Activated CD8-positive, alpha-beta memory T cell treated with anti-CD3 and anti-CD28 coated beads for 48 hours (primary cell): ENCODE measurements around the gene NCR3LG1.
"Not testable (repeated sequence)": the region's sequence is repeated elsewhere in the genome, so short reads cannot be mapped to it uniquely, and the experiment has no call there.

Experiments used
- DNase-seq, 3 experiments: peaks; one replicate each; pipeline ENCODE4 v3.0.0-alpha.2; 2020; ENCODE audit warnings: low read depth in 2 of 3, low spot score in 2 of 3

NCR3LG1 gene

GRCh38 chr11:17410606-17411379, 59.2 kb downstream of the NCR3LG1 start:
- no peak for DNase-seq

DNA sequence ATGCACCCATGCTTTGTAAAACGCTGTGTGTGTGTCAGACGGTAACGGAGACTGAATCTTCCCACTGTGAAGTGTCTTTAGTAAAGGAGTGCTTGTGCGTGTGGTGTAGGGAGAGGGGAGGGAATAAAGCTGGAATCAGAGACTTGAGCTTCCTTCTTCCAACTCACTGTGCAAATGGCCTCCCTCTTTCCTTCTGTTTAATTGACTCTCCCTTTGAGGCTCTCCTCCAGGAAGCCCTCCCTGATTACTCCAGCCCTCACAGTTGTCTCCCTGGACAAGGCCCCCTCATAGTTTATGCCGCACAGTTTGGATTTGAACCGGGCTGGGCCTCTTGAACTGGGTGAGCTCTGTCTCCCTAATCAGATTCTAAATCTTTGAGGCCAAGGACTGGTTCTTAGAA, 59.8 kb downstream of the NCR3LG1 start:
- no peak for DNase-seq

DNA sequence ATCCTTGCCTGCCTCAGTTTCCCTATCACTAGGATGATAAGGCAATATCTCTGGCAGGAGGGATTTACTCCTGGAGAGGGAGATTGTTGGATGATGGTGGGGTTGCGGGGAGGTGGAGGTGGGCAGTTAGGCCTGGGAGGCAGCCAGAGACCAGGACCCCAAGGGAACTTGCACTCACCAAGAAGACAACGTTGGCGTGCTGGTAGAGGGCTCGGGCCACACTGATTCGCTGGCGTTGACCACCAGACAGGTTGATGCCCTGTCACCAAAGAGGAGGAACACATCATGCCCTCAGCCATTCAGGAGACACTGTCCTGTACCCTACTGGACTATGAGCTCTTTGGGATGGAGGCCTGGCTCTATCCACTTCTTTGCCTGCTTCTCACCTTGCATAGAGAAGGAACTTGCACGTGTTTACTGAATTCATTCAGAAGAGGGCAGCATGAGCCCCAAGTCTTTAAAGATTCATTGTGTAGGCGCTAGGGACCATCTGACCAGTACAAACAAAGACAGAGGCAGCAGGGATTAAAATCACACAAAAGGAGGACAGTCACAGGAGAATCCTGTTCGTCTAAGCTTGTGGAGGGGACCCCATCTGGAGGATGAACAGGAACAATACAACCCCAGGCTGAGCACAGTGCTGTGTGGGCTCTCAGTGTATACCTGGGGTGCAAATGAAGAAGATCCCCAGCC, 61.0 kb downstream of the NCR3LG1 start:
- DNase-seq: no peak

DNA sequence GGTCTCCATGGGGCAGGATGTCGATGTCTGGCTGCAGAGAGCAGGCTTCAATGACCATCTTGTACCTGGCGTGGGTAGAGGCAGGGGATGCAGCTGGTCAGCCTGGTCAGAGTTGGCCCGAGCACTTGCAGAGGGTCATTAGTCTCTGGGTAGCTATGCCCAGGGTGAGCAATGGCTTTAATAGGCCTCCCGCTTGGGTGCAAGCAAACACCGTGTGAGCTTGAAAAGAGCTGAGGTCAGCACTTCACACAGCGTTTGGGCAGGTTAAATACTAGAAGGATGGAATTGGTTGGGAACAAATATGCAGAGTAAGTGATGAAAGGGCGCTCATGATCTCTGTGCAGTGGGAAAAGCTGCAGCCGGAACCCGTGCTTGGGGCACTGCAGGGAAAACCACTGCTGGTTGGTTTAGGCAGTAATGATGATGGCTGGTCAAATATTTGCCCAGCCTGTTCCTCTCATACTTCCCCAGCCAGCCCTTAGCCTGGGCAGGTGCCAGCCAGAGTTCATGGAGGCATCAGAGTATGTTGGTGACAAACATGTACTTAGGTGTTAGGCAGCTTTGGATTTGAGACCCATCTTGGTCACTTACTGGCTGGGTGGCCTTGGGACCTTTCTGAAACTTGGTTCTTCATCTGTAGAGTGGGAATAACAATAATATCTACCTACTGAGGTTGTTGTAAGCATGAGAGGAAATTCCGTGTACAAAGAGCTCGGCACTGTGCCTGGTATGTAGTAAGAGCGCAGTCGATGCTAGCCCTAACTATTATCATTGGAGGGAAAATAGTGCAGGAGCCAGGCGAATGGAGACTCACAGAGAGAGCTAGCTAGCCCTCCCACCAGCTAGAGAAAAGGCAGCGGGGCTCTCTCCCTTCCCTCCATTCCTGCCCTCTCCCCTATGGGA, 62.1 kb downstream of the NCR3LG1 start:
- DNase-seq: no peak

GRCh38 chr11:17414317-17414737, 62.7 kb downstream of the NCR3LG1 start:
- DNase-seq: no peak

GRCh38 chr11:17414992-17415391, 63.4 kb downstream of the NCR3LG1 start:
- DNase-seq: no peak

DNA sequence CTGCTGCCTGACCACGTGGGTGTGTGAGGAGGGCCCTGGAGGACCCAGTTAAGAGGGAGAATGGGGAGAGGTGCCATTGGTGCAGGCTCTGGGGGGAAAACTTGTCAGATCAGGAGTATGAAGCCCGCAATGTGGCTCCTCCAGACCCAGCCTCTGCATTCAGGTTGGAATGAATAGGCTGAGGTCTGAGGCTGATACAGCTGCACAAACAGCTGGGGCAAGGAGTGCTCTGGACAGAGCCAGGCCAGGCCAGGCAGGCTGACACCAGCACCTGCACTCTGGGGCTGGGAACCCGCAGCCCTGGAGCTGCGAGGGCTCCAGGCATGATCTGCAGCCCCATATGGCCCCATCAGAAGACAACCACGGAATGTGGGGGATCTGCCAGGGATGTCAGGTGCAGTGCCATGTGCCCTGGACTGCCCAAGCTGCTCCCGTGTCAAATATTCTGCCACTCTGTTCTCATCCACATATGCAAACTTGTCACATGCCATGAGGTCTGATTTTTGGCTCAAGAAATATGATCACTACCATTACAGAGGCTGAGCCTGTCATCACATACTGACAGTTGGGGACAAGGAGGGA, 64.0 kb downstream of the NCR3LG1 start:
- no peak for DNase-seq

DNA sequence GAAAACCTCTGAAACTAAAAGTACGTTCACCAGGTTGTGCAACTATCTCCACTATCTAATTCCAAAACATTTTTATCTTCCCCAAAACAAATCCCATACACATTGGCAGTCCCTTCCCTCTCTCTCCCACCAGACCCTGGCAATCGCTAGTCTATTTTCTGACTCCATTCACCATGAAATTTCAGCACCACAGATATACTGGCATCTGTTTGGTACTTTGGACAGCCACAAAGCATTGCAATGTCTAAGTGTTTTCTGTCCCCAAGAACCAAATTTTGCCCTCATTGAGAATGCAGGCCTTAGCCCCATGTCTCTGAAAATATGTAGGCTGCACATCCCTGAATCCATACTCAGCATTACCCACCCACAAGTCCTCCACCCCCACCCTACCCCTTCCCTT, 64.9 kb downstream of the NCR3LG1 start:
- DNase-seq: no peak

DNA sequence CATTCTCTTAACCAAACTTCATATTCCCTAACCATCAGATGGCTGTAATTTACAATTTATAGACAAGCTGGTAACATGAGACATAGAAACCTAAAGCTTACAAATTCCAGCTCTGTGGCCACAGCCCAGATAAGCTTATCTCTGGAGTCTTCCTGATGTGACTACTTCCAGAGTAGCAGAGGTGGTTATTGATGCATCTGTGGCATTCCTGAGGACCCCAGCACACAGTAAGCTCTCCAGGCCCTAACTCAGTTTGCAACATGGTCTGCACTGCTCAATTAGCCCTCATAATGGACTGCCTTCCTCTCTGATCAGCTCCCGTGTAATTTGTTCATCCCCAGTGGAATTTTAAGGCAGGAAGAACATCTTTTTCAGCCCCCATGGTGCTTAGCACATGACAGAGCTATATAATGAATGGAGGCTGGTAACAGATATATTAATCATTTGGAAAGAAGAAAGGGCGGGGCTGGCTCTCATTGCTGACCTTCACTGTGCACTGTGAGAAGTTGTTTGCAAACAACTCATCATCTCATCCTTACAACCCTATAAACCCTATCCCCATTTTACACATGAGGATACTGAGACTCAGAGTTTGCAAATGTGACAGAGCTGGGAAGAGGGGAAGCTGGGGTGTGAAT, 67.0 kb downstream of the NCR3LG1 start:
- no peak for DNase-seq

GRCh38 chr11:17421781-17422180, 70.2 kb downstream of the NCR3LG1 start:
- DNase-seq: no peak

DNA sequence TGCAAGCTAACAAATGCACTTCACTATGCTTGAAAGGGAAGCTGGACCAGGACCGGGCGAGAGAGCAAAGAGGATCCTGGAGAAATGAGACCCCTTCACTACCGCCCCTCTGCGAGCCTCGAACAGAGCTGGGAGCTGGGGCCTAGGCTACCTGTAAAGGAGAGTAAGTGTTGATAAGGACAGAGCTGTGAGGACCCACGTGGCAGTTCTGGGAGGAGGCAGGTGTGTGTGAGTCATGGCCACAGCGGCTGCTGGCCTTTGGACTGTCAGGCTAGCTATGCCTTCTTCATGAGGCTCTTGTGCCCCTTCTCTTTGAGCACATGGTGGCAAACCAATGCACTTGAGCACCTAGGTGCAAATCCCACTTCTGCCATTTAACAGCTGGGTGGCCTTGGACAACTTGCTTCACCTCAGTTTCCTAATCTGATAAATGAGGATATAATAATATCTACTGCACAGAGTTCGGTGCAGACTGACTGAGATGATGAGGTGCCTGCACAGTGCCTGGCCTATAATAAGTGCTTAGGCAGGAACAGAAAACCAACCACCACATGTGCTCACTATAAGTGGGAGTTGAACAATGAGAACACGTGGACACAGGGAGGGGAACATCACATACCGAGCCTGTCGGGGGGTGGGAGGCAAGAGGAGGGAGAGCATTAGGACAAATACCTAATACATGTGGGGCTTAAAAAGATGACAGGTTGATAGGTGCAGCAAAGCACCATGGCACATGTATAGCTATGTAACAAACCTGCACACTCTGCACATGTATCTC, 72.1 kb downstream of the NCR3LG1 start:
- DNase-seq: no peak

DNA sequence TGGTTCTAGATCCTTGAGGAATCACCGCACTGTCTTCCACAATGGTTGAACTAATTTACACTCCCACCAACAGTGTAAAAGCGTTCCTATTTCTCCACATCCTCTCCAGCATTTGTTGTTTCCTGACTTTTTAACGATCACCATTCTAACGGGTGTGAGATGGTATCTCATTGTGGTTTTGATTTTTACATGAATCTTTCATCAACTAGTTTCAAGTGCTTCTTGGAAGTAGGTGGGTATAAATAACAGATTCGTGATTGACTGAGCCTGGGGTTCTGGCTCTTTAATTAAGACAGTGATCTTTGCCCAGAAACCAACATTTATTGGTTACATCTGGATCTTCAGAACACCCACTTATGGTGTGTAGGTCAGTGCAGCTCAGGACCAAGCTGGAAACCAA, 74.6 kb downstream of the NCR3LG1 start:
- not testable (repeated sequence) for DNase-seq
